Keratinocyte (primary cell): ENCODE results near the gene NUP210L.

Experiments used
- EZH2 ChIP-seq: IDR thresholded peaks from one replicate; pipeline ENCODE4 v1.6.1; 2012; ENCODE audit warnings: inconsistent platforms, mild to moderate bottlenecking, low read length, moderate library complexity
- TF ChIP-seq, protein P1 (sequence below), 3 experiments: IDR thresholded peaks in 1 of 3; conservative IDR thresholded peaks in 1 of 3; optimal IDR thresholded peaks in 1 of 3; 2 replicates in 2 of 3; 3 replicates in 1 of 3; pipeline versions ENCODE3 to v1.5.1; 2011; ENCODE audit warnings: low read length in 3 of 3, mild to moderate bottlenecking in 3 of 3, moderate library complexity in 2 of 3, control low read depth in 1 of 3, inconsistent platforms in 1 of 3; ENCODE audit not compliant: insufficient read depth in 2 of 3; ENCODE audit errors: extremely low read depth in 1 of 3

DNA sequence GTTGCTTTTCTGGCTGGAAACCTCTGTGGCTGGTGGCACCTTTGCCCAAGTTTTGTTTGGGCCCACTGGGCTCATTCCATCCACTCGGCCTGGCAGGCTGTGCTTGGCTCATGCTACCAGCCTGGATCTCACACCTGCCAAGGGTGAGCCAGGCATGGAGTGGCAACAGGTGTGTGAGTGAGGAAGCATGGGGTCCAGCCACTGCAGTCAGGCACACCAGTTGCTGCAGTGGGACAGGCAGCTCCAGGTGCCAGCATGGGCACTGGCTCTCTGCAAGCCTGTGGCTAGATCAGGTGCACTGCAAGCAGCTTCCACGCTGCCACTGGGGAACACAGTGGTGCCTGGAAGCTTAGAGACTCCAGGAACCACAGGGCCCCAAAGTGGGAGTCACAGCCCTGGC lies 57.0 kb downstream of the NUP210L start:
- TF ChIP-seq, protein P1, sequence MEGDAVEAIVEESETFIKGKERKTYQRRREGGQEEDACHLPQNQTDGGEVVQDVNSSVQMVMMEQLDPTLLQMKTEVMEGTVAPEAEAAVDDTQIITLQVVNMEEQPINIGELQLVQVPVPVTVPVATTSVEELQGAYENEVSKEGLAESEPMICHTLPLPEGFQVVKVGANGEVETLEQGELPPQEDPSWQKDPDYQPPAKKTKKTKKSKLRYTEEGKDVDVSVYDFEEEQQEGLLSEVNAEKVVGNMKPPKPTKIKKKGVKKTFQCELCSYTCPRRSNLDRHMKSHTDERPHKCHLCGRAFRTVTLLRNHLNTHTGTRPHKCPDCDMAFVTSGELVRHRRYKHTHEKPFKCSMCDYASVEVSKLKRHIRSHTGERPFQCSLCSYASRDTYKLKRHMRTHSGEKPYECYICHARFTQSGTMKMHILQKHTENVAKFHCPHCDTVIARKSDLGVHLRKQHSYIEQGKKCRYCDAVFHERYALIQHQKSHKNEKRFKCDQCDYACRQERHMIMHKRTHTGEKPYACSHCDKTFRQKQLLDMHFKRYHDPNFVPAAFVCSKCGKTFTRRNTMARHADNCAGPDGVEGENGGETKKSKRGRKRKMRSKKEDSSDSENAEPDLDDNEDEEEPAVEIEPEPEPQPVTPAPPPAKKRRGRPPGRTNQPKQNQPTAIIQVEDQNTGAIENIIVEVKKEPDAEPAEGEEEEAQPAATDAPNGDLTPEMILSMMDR (optimal IDR thresholded peaks at IDR 0.05 in 1 of 3, IDR thresholded peaks at IDR 0.05 in 1 of 3, conservative IDR thresholded peaks at IDR 0.05 in 1 of 3; ENCODE audit: extremely low read depth in 1 of 3, insufficient read depth in 2 of 3, low read length in 3 of 3): no peak
- TF ChIP-seq EZH2: no peak
